ENCODE measurements around the gene POC1A.

The POC1A gene

GRCh38 chr3:52126500-52126899 is 27.7 kb downstream of the POC1A start:
- DNase-seq (ENCODE audit: low spot score), result no peak

DNA sequence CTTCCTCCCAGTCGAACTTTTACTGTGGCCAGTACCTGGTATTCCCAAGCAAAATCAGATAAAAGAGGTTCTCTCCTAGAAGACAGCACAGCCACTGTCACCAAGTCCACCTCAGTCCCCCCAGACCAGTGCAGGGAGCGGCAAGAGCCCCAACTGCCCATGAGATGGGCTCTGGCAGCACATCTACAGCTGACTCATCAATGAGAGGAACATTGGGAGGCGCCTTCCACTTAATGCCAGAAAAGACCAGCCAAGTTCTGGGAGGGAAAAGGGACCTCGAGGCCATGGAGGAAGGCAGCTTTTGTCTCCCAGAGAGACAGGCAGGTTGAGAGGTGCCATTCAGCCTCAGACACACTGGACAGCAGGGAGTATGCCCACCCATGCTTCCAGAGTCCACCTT is 28.2 kb downstream of the POC1A start:
- no peak for DNase-seq (ENCODE audit: low spot score)

GRCh38 chr3:52124766-52125165 is 29.5 kb downstream of the POC1A start:
- no peak for DNase-seq (ENCODE audit: low spot score)

DNA sequence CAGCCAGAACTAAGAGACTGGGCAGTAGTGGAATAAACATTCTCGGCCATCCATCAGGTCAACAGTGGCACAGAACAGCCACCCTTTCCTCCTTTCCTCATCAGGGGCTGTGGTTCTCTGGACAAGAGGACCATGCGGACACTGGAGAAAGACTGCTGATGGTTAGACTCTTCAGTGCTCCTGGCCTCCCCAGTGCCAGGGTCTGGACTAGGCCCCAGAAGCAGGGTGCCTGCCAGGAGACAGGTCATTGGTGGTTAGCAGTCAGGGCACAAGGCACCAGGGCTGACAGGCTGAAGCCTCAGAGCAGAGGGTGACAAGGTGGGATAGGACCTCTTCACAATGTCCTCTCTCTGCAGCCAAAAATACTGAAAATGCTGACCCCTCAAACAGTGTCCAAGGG is 30.1 kb downstream of the POC1A start:
- no peak for DNase-seq (ENCODE audit: low spot score)

DNA sequence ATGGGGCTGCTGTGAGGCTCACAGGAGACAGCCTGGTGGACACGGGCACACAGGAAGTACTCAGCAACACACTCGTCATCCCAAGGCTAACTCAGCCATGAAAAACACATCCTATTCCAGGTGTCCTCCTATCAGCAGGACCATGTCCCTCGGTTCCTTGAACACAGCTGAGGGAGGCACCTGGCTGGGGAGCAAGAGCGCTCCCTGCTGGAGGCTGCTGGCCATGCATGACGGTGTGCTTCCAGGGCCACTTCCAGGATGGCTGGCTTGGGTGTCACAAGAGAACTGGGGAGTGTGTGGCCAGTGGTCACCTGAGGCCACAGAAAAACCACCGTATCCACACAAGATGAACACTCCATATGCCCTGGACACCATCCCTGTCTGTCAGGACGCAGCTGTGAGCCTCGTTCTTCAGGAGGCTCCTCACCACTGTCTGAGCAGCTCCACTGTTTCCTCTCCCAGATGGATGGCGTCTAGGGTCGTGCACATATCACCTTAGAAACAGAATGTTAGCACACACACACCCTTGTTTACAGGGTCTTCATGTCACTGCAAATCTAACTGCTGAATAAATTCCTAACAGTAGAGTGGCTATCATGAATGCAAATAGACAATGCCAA is 31.0 kb downstream of the POC1A start:
- peak; percentile 85 for DNase-seq (ENCODE audit: low spot score)

DNA sequence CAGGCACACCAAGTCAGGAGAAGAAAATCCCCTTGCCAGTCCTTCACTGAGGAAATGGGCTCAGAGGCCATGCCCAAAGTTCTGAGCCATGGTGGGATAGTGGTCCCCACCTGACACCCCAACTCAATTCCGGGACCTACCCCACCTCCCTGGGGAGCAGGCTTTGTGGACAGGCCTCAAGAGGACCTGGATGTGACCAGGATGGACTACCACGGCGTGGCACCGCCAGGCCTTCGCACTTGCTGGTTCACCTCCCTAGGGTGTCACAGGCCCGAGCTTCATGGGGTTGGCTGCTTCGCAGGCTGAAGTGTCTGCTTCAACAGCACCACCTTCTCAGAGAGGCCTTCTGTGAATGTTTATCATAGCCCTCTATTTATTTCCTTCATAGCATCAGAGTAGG is 31.7 kb downstream of the POC1A start:
- no peak for DNase-seq (ENCODE audit: low spot score)

DNA sequence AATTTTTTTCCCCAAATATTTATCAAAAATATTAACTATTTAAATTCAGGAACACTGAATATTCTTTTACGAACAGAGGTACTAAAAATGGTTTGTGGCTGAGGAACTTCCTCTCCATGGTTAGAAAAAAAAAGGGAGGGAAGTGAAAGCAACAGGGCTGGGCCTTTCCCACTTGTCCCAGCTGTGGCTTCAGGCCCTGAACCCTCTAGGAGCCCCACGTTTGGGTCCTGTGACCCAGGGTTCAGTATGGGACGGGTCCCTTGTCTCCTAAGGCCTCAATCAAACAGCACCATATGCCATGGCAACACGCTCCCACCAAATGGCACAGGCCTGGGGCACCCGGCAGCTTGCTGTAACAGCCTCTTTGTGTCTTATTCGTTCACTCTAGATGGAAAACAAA is 32.4 kb downstream of the POC1A start:
- peak; percentile 29 for DNase-seq (ENCODE audit: low spot score)

- no peak for DNase-seq (ENCODE audit: low spot score)
Measured at GRCh38 chr3:52121464-52121805, 32.8 kb downstream of the POC1A start.

GRCh38 chr3:52120556-52121463 is 33.4 kb downstream of the POC1A start:
- no peak for DNase-seq (ENCODE audit: low spot score)

- no peak for DNase-seq (ENCODE audit: low spot score)
Measured at GRCh38 chr3:52119826-52120225, 34.4 kb downstream of the POC1A start.

DNA sequence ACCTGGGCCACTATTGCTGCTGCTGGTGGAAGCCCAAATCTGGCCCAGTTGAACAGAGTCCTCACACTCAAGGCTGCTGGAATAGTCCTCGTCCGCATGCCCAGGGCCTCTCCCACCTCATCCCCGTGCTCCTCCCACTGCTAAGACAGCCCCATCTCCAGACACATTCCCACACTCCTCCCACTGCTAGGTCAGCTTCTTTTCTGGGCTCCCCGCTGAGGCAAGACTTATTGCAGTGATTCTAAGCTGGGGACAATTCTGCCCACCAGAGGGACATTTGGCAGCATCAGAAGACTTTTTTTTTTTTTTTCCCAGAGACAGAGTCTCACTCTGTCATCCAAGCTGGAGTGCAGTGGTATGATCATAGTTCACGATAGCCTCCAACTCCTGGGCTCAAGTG is 35.1 kb downstream of the POC1A start:
- DNase-seq (ENCODE audit: low spot score), result no peak

- DNase-seq (ENCODE audit: low spot score), result no peak
Measured at GRCh38 chr3:52118156-52118875, 35.9 kb downstream of the POC1A start.

DNA sequence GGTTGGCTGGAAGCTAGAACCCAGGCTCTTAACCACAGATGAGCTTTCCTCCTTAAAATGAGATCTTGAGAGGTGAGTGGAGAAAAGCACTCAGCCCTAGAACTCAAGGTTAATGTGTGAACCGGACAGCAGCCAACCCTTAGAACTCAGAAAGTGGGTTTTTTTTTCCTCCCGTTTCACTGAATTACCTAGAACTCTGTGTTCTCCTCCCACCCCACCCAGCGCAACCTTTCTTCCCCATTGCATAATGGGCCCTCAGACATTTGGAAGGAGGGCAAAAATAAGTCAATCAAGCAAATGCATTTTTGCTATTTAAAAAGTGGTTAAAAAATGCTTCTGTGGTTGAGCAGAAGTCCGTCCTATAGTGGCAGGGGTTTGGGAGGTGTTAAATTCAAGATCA is 36.7 kb downstream of the POC1A start:
- no peak for DNase-seq (ENCODE audit: low spot score)

GRCh38 chr3:52112056-52112455 is 42.2 kb downstream of the POC1A start:
- DNase-seq (ENCODE audit: low spot score), result no peak

- DNase-seq (ENCODE audit: low spot score), result no peak
Measured at GRCh38 chr3:52110502-52110901, 43.7 kb downstream of the POC1A start.

DNA sequence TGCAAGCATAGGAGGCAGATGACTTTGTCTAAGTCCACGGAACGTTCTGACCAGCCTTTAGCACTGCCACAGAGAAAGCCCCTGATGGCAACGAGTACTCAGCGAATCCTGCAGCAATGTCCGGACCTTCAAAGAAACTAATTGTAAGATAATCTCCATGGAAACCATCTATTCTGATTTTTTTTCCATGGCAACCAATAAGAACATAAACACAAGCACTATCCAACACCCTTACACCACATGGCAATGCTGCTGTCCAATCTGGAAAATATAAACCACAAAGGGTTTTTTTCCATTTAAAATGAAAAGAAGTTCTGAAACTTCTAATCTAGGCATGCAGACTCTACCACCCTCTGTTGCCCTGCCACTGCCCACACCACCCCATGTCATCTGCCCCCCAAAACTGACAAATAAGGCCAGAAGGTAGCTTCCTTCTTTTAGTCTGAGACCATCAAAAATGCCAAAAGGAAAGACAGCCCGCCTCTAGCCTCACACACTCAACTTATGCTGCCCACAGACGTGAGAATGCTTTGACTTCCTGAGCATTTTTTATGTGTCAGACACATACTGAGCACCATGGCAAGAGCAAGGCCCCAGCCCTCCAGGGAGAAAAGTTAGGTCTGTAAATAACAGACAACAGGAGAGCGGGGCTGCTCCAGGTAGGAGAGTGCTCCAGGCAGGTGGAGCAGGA is 44.5 kb downstream of the POC1A start:
- DNase-seq (ENCODE audit: low spot score), result no peak

DNA sequence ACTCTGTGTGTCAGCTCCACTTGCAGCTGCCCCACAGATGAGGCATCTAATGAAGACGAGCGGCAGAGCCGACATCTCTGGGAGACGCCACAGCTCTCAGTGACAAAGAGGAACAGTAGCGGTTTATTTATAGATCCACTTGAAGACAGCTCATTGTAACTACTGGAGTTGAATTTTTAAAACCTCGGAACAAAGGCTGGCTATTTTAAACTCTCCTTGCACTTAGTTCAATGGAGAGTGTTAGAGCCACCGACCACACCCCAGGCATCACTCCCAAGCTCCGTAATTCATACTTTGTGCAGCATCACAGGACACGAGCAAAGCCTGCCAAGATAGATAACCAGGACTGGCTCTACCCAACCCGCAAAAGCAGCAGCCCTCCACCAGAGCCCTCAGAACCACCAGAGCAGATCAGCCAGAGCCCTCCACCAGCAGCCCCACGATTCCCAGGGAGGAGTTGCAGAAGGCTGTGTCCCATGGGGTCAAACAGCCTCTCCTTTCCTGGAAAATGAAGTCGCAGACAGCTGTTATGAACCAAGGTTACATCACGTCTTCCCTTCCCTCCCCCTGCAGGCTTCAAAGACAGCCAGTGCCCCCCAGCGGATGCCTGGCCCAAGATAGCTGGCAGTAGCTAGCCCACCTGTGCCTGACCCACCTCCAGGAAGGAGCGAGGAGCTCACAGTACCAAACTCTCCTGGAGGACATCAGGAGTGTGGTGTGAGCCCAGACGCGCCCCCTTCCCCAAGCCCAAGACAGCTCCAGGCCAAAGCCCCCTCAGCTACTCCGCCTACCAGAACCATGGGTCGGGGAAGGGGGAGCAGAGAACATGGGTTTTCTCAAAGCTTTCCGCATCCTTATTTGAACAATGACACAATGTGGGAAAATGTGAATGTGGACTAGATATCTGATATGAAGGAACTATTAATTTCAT is 45.7 kb downstream of the POC1A start:
- DNase-seq (ENCODE audit: low spot score), result no peak

GRCh38 chr3:52106951-52107611 is 47.1 kb downstream of the POC1A start:
- no peak for DNase-seq (ENCODE audit: low spot score)

- no peak for DNase-seq (ENCODE audit: low spot score)
Measured at GRCh38 chr3:52104684-52105640, 49.3 kb downstream of the POC1A start.

DNA sequence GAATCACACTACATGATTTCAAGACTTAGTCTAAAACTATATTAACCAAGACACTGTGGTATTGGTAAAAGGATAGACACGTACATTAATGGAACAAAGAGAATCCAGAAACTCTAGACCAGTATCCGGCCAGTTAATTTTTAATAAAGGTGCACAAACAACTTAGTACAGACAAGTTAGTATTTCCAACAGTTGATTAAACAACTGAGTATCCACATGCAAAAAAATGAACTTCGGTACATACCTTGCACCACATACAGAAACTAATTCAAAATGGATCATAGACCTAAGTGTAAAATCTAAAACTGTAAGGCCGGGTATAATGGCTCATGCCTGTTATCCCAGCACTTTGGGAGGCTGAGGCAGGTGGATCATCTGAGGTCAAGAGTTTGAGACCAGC is 51.3 kb downstream of the POC1A start:
- DNase-seq (ENCODE audit: low spot score), result no peak
